Mesenchymal stem cell (in vitro differentiated cells and primary cell): ENCODE data around the gene MAPK9.
A peak's percentile ranks its signal among the peaks of the same experiment; 100 is the strongest.

Experiments
- DNase-seq: peaks from one replicate; pipeline ENCODE4 v3.0.0-alpha.2; 2013
- H2AFZ ChIP-seq: one replicate; pipeline ENCODE4 v1.6.1; 2013; ENCODE audit warnings: low read depth, mild to moderate bottlenecking, control low read depth, inconsistent platforms, low read length, moderate library complexity
- H2AK5ac ChIP-seq: 2 replicates; pipeline ENCODE4 v1.6.1; 2013; ENCODE audit warnings: low read length, moderate library complexity, mild to moderate bottlenecking, inconsistent platforms; ENCODE audit not compliant: severe bottlenecking
- H2BK120ac ChIP-seq: one replicate; pipeline ENCODE4 v1.6.1; 2013; ENCODE audit warnings: low read depth, mild to moderate bottlenecking, inconsistent platforms, low read length, moderate library complexity
- H2BK12ac ChIP-seq, 2 experiments: one replicate each; pipeline ENCODE4 v1.6.1; 2013; ENCODE audit warnings: inconsistent platforms in 2 of 2, low read length in 2 of 2, mild to moderate bottlenecking in 2 of 2, moderate library complexity in 2 of 2, control low read depth in 1 of 2
- H2BK15ac ChIP-seq: one replicate; pipeline ENCODE4 v1.6.1; 2013; ENCODE audit warnings: mild to moderate bottlenecking, low read depth, inconsistent platforms; ENCODE audit not compliant: poor library complexity, severe bottlenecking
- H2BK5ac ChIP-seq: 2 replicates; pipeline ENCODE4 v1.6.1; 2013; ENCODE audit warnings: low read depth, mild to moderate bottlenecking, low read length, control low read depth, inconsistent platforms; ENCODE audit not compliant: poor library complexity, severe bottlenecking
- H3K14ac ChIP-seq, 2 experiments: one replicate each; pipeline ENCODE4 v1.6.1; 2013; ENCODE audit warnings: inconsistent platforms in 2 of 2, low read length in 2 of 2, control low read depth in 1 of 2, mild to moderate bottlenecking in 1 of 2, moderate library complexity in 1 of 2
- H3K18ac ChIP-seq, 2 experiments: one replicate each; pipeline ENCODE4 v1.6.1; 2013; ENCODE audit warnings: inconsistent platforms in 2 of 2, low read length in 2 of 2, control low read depth in 1 of 2, low read depth in 1 of 2, mild to moderate bottlenecking in 1 of 2
- H3K23ac ChIP-seq, 2 experiments: one replicate each; pipeline ENCODE4 v1.6.1; 2013; ENCODE audit warnings: inconsistent platforms in 2 of 2, low read length in 2 of 2, mild to moderate bottlenecking in 2 of 2, moderate library complexity in 2 of 2, control low read depth in 1 of 2
- H3K27ac ChIP-seq: 2 replicates; pipeline ENCODE4 v1.5.1; 2013; ENCODE audit warnings: mild to moderate bottlenecking, moderate library complexity, low read length, control low read depth, inconsistent platforms; ENCODE audit not compliant: poor library complexity, severe bottlenecking
- H3K27me3 ChIP-seq, 2 experiments: 2 replicates each; pipeline versions ENCODE4 v1.6.1 to v1.7.0; 2013; ENCODE audit warnings: low read length in 2 of 2, mild to moderate bottlenecking in 2 of 2, moderate library complexity in 2 of 2, control low read depth in 1 of 2, inconsistent platforms in 1 of 2; ENCODE audit not compliant: control insufficient read depth in 1 of 2, insufficient read depth in 1 of 2
- H3K36me3 ChIP-seq, 2 experiments: 2 replicates each; pipeline versions ENCODE4 v1.6.1 to v1.7.0; 2013; ENCODE audit warnings: low read length in 2 of 2, control low read depth in 1 of 2, inconsistent platforms in 1 of 2, low read depth in 1 of 2, mild to moderate bottlenecking in 1 of 2; ENCODE audit not compliant: insufficient read depth in 2 of 2, control insufficient read depth in 1 of 2
- H3K4ac ChIP-seq, 2 experiments: one replicate each; pipeline ENCODE4 v1.6.1; 2013; ENCODE audit warnings: inconsistent platforms in 2 of 2, low read length in 2 of 2, mild to moderate bottlenecking in 2 of 2, moderate library complexity in 2 of 2, control low read depth in 1 of 2, low read depth in 1 of 2
- H3K4me1 ChIP-seq: 2 replicates; pipeline ENCODE4 v1.6.1; 2013; ENCODE audit warnings: low read depth, low read length, control low read depth; ENCODE audit not compliant: control insufficient read depth, insufficient read depth
- H3K4me2 ChIP-seq: 2 replicates; pipeline ENCODE4 v1.6.1; 2013; ENCODE audit warnings: low read length, mild to moderate bottlenecking, inconsistent platforms; ENCODE audit not compliant: poor library complexity, severe bottlenecking
- H3K4me3 ChIP-seq, 2 experiments: 2 replicates each; pipeline versions ENCODE4 v1.5.1 to v1.7.0; 2013; ENCODE audit warnings: low read length in 2 of 2, mild to moderate bottlenecking in 2 of 2, control low read depth in 1 of 2, low read depth in 1 of 2; ENCODE audit not compliant: insufficient read depth in 1 of 2
- H3K79me1 ChIP-seq: replicated peaks from 2 replicates; pipeline ENCODE4 v1.6.1; 2013; ENCODE audit warnings: mild to moderate bottlenecking, control low read depth, low read length, inconsistent platforms; ENCODE audit not compliant: poor library complexity, severe bottlenecking
- H3K9ac ChIP-seq: 2 replicates; pipeline ENCODE4 v1.7.0; 2013; ENCODE audit warnings: mild to moderate bottlenecking, low read length, moderate library complexity
- H3K9me3 ChIP-seq: 2 replicates; pipeline ENCODE4 v1.7.0; 2013; ENCODE audit warnings: mild to moderate bottlenecking, low read length; ENCODE audit not compliant: control insufficient read depth
- H4K8ac ChIP-seq: one replicate; pipeline ENCODE4 v1.6.1; 2013; ENCODE audit warnings: inconsistent platforms, mild to moderate bottlenecking, low read length, moderate library complexity
- H4K91ac ChIP-seq: one replicate; pipeline ENCODE4 v1.6.1; 2013; ENCODE audit warnings: mild to moderate bottlenecking, low read length, inconsistent platforms
- WGBS: methylation state at CpG from one replicate; pipeline ENCODE4 v1.1.7; 2013; ENCODE audit warnings: mixed read lengths; 5-methylcytosine and 5-hydroxymethylcytosine counted together

MAPK9 gene

GRCh38 chr5:180230017-180230416 lies 61.9 kb downstream of the MAPK9 start:
- H2AK5ac ChIP-seq = no peak overlapping the region
- no peak overlapping the region for H4K8ac ChIP-seq
- no peak overlapping the region for H3K4ac ChIP-seq
- H3K18ac ChIP-seq = no peak overlapping the region
- no peak overlapping the region for H3K9ac ChIP-seq
- H2BK5ac ChIP-seq = no peak overlapping the region
- peaks cover 90% of the 10 kb centered on the region for H3K9me3 ChIP-seq
- DNase-seq = no peak
- no peak overlapping the region for H2BK120ac ChIP-seq
- no peak overlapping the region for H2AFZ ChIP-seq
- H4K91ac ChIP-seq = peak overlapping the region; percentile 25
- H3K14ac ChIP-seq = no peak overlapping the region
- 87% methylated on average over 7 of the region's 7 CpGs for WGBS
- H3K23ac ChIP-seq = no peak overlapping the region
- no peaks in the 10 kb centered on the region for H3K27me3 ChIP-seq
- H3K4me2 ChIP-seq = no peak overlapping the region
- H3K79me1 ChIP-seq = no peaks in the 10 kb centered on the region
- H2BK15ac ChIP-seq = no peak overlapping the region
- no peak overlapping the region for H2BK12ac ChIP-seq
- no peak overlapping the region for H3K4me3 ChIP-seq
- no peak overlapping the region for H3K27ac ChIP-seq
- peaks cover 26 to 32% of the 10 kb centered on the region in 2 experiments for H3K36me3 ChIP-seq
- no peaks in the 10 kb centered on the region for H3K4me1 ChIP-seq

GRCh38 chr5:180222056-180222455 lies 69.8 kb downstream of the MAPK9 start:
- Histone ChIP-seq H2BK120ac (no peak overlapping the region), H2AFZ (no peak overlapping the region), H3K4me1 (no peaks in the 10 kb centered on the region), H4K91ac (no peak overlapping the region), H3K14ac (no peak overlapping the region), H3K9ac (no peak overlapping the region), H2BK5ac (no peak overlapping the region), H3K4me3 (peak overlapping the region in 1 of 2 experiments; percentile 13), H4K8ac (no peak overlapping the region), H3K18ac (no peak overlapping the region), H3K27me3 (no peaks in the 10 kb centered on the region), H3K4me2 (no peak overlapping the region), H3K23ac (no peak overlapping the region), H2BK12ac (no peak overlapping the region), H3K27ac (no peak overlapping the region), H3K4ac (no peak overlapping the region), H3K9me3 (peaks cover 79% of the 10 kb centered on the region), H2AK5ac (no peak overlapping the region), H2BK15ac (no peak overlapping the region), H3K36me3 (no peaks in the 10 kb centered on the region), H3K79me1 (no peaks in the 10 kb centered on the region)
- WGBS = 97% methylated on average over 11 of the region's 11 CpGs
- DNase-seq = no peak

- H3K4me3 ChIP-seq = no peak overlapping the region
- WGBS = 98% methylated on average over 2 of the region's 5 CpGs
These were observed 74.1 kb downstream of the MAPK9 start for GRCh38 chr5:180217797-180218196.

GRCh38 chr5:180216646-180217171 lies 75.2 kb downstream of the MAPK9 start:
- H3K4ac ChIP-seq = no peak overlapping the region
- H2BK12ac ChIP-seq = no peak overlapping the region
- no peak overlapping the region for H3K27ac ChIP-seq
- no peaks in the 10 kb centered on the region for H3K79me1 ChIP-seq
- no peaks in the 10 kb centered on the region for H3K36me3 ChIP-seq
- no peak overlapping the region for H3K14ac ChIP-seq
- H3K18ac ChIP-seq = no peak overlapping the region
- H2BK15ac ChIP-seq = no peak overlapping the region
- H3K27me3 ChIP-seq = peaks cover 9 to 12% of the 10 kb centered on the region in 2 experiments
- peaks cover 39% of the 10 kb centered on the region for H3K9me3 ChIP-seq
- H3K4me1 ChIP-seq = peaks cover 5% of the 10 kb centered on the region
- H3K4me3 ChIP-seq = no peak overlapping the region
- no peak overlapping the region for H4K91ac ChIP-seq
- H2BK5ac ChIP-seq = no peak overlapping the region
- H3K23ac ChIP-seq = no peak overlapping the region
- no peak overlapping the region for H2BK120ac ChIP-seq
- WGBS = 91% methylated on average over 10 of the region's 15 CpGs
- H3K4me2 ChIP-seq = no peak overlapping the region
- no peak overlapping the region for H2AK5ac ChIP-seq
- H2AFZ ChIP-seq = no peak overlapping the region
- no peak overlapping the region for H4K8ac ChIP-seq
- no peak for DNase-seq
- no peak overlapping the region for H3K9ac ChIP-seq

More at GRCh38 chr5:180217797-180218196, 74.1 kb downstream of the MAPK9 start:
- Histone ChIP-seq H4K8ac (no peak overlapping the region), H2AFZ (no peak overlapping the region), H3K4me2 (no peak overlapping the region), H3K9me3 (peaks cover 50% of the 10 kb centered on the region), H3K27me3 (peaks cover under 1% of the 10 kb centered on the region in 2 experiments), H3K23ac (no peak overlapping the region), H3K4me1 (peaks cover 5% of the 10 kb centered on the region), H3K9ac (no peak overlapping the region), H3K27ac (no peak overlapping the region), H2BK120ac (no peak overlapping the region), H3K14ac (no peak overlapping the region), H2BK5ac (no peak overlapping the region), H2AK5ac (no peak overlapping the region), H4K91ac (no peak overlapping the region), H3K18ac (no peak overlapping the region), H3K79me1 (no peaks in the 10 kb centered on the region), H3K4ac (no peak overlapping the region), H2BK12ac (no peak overlapping the region), H3K36me3 (no peaks in the 10 kb centered on the region), H2BK15ac (no peak overlapping the region)
- no peak for DNase-seq
